Right atrium auricular region (tissue), 2 donors: ENCODE data around the gene MYADM. TPM values are rescaled to one million over a fixed set of nuclear protein-coding genes. Genes with fewer than 3 reads are reported as not detected.
"Not testable (repeated sequence)": the region's sequence is repeated elsewhere in the genome, so short reads cannot be mapped to it uniquely, and the experiment has no call there.

ENCODE experiments used
- DNase-seq: peaks from one replicate; pipeline ENCODE4 v3.0.0-alpha.2; 2019; ENCODE audit warnings: low spot score
- H3K27ac ChIP-seq, 2 donors: fragments of 200-600 bp; sonication (generic); 1 replicate in 1 of 2; 2 replicates in 1 of 2; pipeline ENCODE4 v1.5.1; 2016 to 2019
- H3K27me3 ChIP-seq, 2 donors: fragments of 200-600 bp; sonication (generic); one replicate each; pipeline versions ENCODE4 v1.5.1 to v1.6.0; 2017 to 2019
- H3K36me3 ChIP-seq: fragments of 200-600 bp; sonication (generic); one replicate; pipeline ENCODE4 v1.5.1; 2016
- H3K4me1 ChIP-seq, 2 donors: fragments of 200-600 bp; sonication (generic); one replicate each; pipeline versions ENCODE4 v1.5.1 to v1.6.0; 2017 to 2019
- H3K4me3 ChIP-seq, 2 donors: fragments of 200-600 bp; sonication (generic); 1 replicate in 1 of 2; 2 replicates in 1 of 2; pipeline ENCODE4 v1.5.1; 2017 to 2019; ENCODE audit warnings: mild to moderate bottlenecking in 1 of 2, moderate library complexity in 1 of 2
- H3K9me3 ChIP-seq, 2 donors: fragments of 200-600 bp; sonication (generic); one replicate each; pipeline ENCODE4 v1.5.1; 2019
- total RNA-seq, 2 donors: library from RNA; depleted of rRNA; stranded (reverse); fragments of >200 nt; gene quantifications; one replicate each; pipeline ENCODE4 v1.1.0, GENCODE V29; 2016
- TF ChIP-seq, protein P1 (sequence below), 2 donors: fragments of 200-600 bp; sonication (generic); IDR thresholded peaks; one replicate each; pipeline ENCODE4 v1.5.1; 2019; ENCODE audit warnings: antibody characterized with exemption in 2 of 2

MYADM gene
- total RNA-seq, 2 donors from 2014 or later: 117 to 150 TPM

DNA sequence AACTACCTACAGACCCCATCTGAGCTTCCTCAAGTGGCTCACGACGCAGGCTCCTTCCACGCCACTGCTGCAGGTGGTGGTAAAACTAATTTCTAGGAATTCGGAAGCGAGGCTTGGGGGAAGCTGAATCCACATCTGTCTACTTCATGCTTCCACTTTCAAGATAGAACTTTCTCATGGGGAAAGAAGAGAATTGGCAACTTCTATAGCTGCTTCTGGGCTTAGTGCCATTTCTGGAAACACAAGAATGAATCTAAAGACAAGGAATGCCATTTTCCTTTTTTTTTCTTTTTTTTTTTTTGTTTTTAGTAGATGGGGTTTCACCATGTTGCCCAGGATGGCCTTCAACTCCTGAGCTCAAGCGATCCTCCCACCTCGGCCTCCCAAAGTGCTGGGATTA, 40.8 kb upstream of the MYADM start:
- TF ChIP-seq, protein P1, sequence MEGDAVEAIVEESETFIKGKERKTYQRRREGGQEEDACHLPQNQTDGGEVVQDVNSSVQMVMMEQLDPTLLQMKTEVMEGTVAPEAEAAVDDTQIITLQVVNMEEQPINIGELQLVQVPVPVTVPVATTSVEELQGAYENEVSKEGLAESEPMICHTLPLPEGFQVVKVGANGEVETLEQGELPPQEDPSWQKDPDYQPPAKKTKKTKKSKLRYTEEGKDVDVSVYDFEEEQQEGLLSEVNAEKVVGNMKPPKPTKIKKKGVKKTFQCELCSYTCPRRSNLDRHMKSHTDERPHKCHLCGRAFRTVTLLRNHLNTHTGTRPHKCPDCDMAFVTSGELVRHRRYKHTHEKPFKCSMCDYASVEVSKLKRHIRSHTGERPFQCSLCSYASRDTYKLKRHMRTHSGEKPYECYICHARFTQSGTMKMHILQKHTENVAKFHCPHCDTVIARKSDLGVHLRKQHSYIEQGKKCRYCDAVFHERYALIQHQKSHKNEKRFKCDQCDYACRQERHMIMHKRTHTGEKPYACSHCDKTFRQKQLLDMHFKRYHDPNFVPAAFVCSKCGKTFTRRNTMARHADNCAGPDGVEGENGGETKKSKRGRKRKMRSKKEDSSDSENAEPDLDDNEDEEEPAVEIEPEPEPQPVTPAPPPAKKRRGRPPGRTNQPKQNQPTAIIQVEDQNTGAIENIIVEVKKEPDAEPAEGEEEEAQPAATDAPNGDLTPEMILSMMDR (IDR thresholded peaks at IDR 0.05): no peak
- Histone ChIP-seq H3K4me1 (no peaks in the 10 kb centered on the region), H3K9me3 (no peaks in the 10 kb centered on the region), H3K36me3 (no peaks in the 10 kb centered on the region), H3K27me3 (no peaks in the 10 kb centered on the region), H3K4me3 (no peak overlapping the region), H3K27ac (no peak overlapping the region)
- no peak for DNase-seq

- H3K36me3 ChIP-seq: no peaks in the 10 kb centered on the region
- no peak for DNase-seq
- TF ChIP-seq, protein P1 (IDR thresholded peaks at IDR 0.05): no peak
- no peaks in the 10 kb centered on the region for H3K9me3 ChIP-seq
- H3K27ac ChIP-seq: no peak overlapping the region
- H3K27me3 ChIP-seq: no peaks in the 10 kb centered on the region
- no peaks in the 10 kb centered on the region for H3K4me1 ChIP-seq
- no peak overlapping the region for H3K4me3 ChIP-seq
These were observed 39.2 kb upstream of the MYADM start for GRCh38 chr19:53828531-53828930.

- not testable (repeated sequence) for H3K36me3 ChIP-seq, DNase-seq, H3K27me3 ChIP-seq
These were observed 34.8 kb upstream of the MYADM start for GRCh38 chr19:53832861-53833260.

GRCh38 chr19:53838446-53838845, 29.2 kb upstream of the MYADM start:
- H3K36me3 ChIP-seq, H3K27me3 ChIP-seq, DNase-seq, H3K9me3 ChIP-seq, H3K27ac ChIP-seq, H3K4me3 ChIP-seq: not testable (repeated sequence)
- peaks cover 0 to 11% of the 10 kb centered on the region in 2 donors for H3K4me1 ChIP-seq

More at GRCh38 chr19:53832861-53833260, 34.8 kb upstream of the MYADM start:
- H3K4me3 ChIP-seq, H3K4me1 ChIP-seq, H3K27ac ChIP-seq, H3K9me3 ChIP-seq: not testable (repeated sequence)

- H3K27ac ChIP-seq, H3K36me3 ChIP-seq, DNase-seq, H3K4me3 ChIP-seq, H3K9me3 ChIP-seq, H3K27me3 ChIP-seq: not testable (repeated sequence)
- H3K4me1 ChIP-seq: peaks cover 0 to 11% of the 10 kb centered on the region in 2 donors
These were observed 27.4 kb upstream of the MYADM start for GRCh38 chr19:53840241-53840640.

DNA sequence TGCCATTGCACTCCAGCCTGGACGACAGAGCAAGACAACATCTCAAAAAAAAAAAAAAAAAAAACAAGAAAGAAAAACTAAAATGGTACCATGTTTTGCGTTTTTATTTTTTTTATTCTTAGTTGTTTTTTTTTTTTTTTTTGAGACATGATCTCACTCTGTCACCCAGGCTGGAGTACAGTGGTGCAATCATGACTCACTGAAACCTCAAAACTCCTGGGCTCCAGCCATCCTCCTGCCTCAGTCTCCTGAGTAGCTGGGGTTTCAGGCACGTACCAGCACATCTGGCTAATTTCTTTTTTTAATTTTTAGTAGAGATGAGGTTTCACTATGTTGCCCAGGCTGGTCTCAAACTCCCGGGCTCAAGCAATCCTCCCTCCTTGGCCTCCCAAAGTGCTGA, 26.8 kb upstream of the MYADM start:
- H3K4me1 ChIP-seq: peaks cover 0 to 11% of the 10 kb centered on the region in 2 donors
- H3K27ac ChIP-seq, H3K27me3 ChIP-seq, H3K4me3 ChIP-seq, H3K36me3 ChIP-seq, DNase-seq, H3K9me3 ChIP-seq: not testable (repeated sequence)

GRCh38 chr19:53844849-53845246, 22.8 kb upstream of the MYADM start:
- no peak for DNase-seq
- Histone ChIP-seq H3K9me3 (no peaks in the 10 kb centered on the region), H3K36me3 (no peaks in the 10 kb centered on the region), H3K4me3 (no peak overlapping the region), H3K27ac (no peak overlapping the region), H3K4me1 (peaks cover 0 to 11% of the 10 kb centered on the region in 2 donors), H3K27me3 (no peaks in the 10 kb centered on the region)
- TF ChIP-seq, protein P1 (IDR thresholded peaks at IDR 0.05): no peak

GRCh38 chr19:53847555-53847954, 20.1 kb upstream of the MYADM start:
- Histone ChIP-seq H3K27me3 (no peaks in the 10 kb centered on the region), H3K4me3 (no peak overlapping the region), H3K36me3 (no peaks in the 10 kb centered on the region), H3K27ac (no peak overlapping the region), H3K4me1 (peaks cover 0 to 14% of the 10 kb centered on the region in 2 donors), H3K9me3 (no peaks in the 10 kb centered on the region)
- TF ChIP-seq, protein P1 (IDR thresholded peaks at IDR 0.05): no peak
- DNase-seq: no peak
